K562 (cell line): ENCODE measurements around the gene B2M. TPM values are rescaled to one million over a fixed set of nuclear protein-coding genes. Genes with fewer than 3 reads are reported as not detected.

Source experiments
- BRD9 ChIP-seq: fragments of 450-650 bp; IDR thresholded peaks from 2 replicates; pipeline ENCODE4 v1.6.1; 2018; ENCODE audit warnings: low read depth; ENCODE audit not compliant: partially characterized antibody
- DMBX1 ChIP-seq: fragments of 250-450 bp; sonication (Bioruptor Pico); IDR thresholded peaks from 2 replicates; pipeline ENCODE4 v1.8.0; 2022; ENCODE audit warnings: inconsistent platforms, mild to moderate bottlenecking, moderate library complexity, borderline replicate concordance
- E4F1 ChIP-seq: fragments of 250-450 bp; sonication (Bioruptor Pico); IDR thresholded peaks from 2 replicates; pipeline ENCODE4 v1.5.0; 2021; ENCODE audit warnings: mild to moderate bottlenecking, borderline replicate concordance
- ESRRB ChIP-seq: fragments of 250-450 bp; sonication (Bioruptor Pico); IDR thresholded peaks from 2 replicates; pipeline ENCODE4 v1.5.0; 2020; ENCODE audit warnings: mild to moderate bottlenecking, moderate library complexity, borderline replicate concordance
- FOS ChIP-seq: IDR thresholded peaks from 3 replicates; pipeline ENCODE4 v1.6.1; 2011; ENCODE audit not compliant: insufficient read length; ENCODE audit errors: extremely low read depth
- KDM2B ChIP-seq: fragments of 250-450 bp; sonication (Bioruptor Pico); IDR thresholded peaks from 2 replicates; pipeline ENCODE4 v1.8.0; 2021; ENCODE audit warnings: mild to moderate bottlenecking, moderate library complexity
- L3MBTL2 ChIP-seq: fragments of 450-650 bp; IDR thresholded peaks from 2 replicates; pipeline ENCODE4 v1.6.1; 2016; ENCODE audit warnings: mild to moderate bottlenecking, moderate library complexity
- MAFK ChIP-seq: IDR thresholded peaks from 2 replicates; pipeline ENCODE4 v1.6.1; 2011; ENCODE audit warnings: low read length, improper control_type of control experiment
- MTA3 ChIP-seq: fragments of 450-650 bp; formaldehyde crosslinking; IDR thresholded peaks from 2 replicates; pipeline ENCODE4 v1.6.1; 2017; ENCODE audit warnings: mild to moderate bottlenecking, borderline replicate concordance
- NRF1 ChIP-seq, 2 experiments: fragments of 450-650 bp; IDR thresholded peaks in 1 of 2; conservative IDR thresholded peaks in 1 of 2; 2 replicates each; pipeline ENCODE4 v1.6.1; 2014; ENCODE audit warnings: mild to moderate bottlenecking in 2 of 2
- PHF20 ChIP-seq: fragments of 450-650 bp; IDR thresholded peaks from 2 replicates; pipeline ENCODE4 v1.6.1; 2018; ENCODE audit not compliant: partially characterized antibody
- PHF8 ChIP-seq: fragments of 200-600 bp; sonication (generic); IDR thresholded peaks from 2 replicates; pipeline ENCODE4 v1.6.1; 2012; ENCODE audit warnings: mixed run types, mild to moderate bottlenecking, inconsistent platforms, low read length, moderate library complexity, borderline replicate concordance
- SRSF3 ChIP-seq: fragments of 200-400 bp; formaldehyde crosslinking; IDR thresholded peaks from 2 replicates; pipeline ENCODE4 v1.6.1; 2016; ENCODE audit warnings: mild to moderate bottlenecking, low read length, moderate library complexity; ENCODE audit not compliant: insufficient read depth
- TBP ChIP-seq: optimal IDR thresholded peaks from 2 replicates; pipeline ENCODE3; 2011; ENCODE audit warnings: low read depth, low read length, improper control_type of control experiment
- TGIF2 ChIP-seq: sonication (generic); formaldehyde crosslinking; IDR thresholded peaks from 2 replicates; pipeline ENCODE4 v1.8.1; 2022; ENCODE audit warnings: mild to moderate bottlenecking, missing genetic modification reagents, moderate library complexity
- ZNF133 ChIP-seq: fragments of 250-450 bp; sonication (Bioruptor Pico); IDR thresholded peaks from 2 replicates; pipeline ENCODE4 v1.4.0; 2020; ENCODE audit warnings: mild to moderate bottlenecking
- ZNF165 ChIP-seq: fragments of 250-450 bp; sonication (Bioruptor Pico); IDR thresholded peaks from 2 replicates; pipeline ENCODE4 v1.4.0; 2020; ENCODE audit warnings: borderline replicate concordance
- ZNF316 ChIP-seq: fragments of 450-650 bp; IDR thresholded peaks from 2 replicates; pipeline ENCODE4 v1.6.1; 2016
- polyA plus RNA-seq, 8 experiments: library from polyadenylated mRNA; depleted of rRNA in 4 of 8; stranded (reverse) in 5 of 8; unstranded in 3 of 8; fragments of >200 nt; fragmentation: Nextera tagmentation in 2 of 8; fragmentation: Illumina TruSeq in 1 of 8; extraction: Ambion mirVana in 2 of 8; extraction: Trizol in 1 of 8; gene quantifications; 2 replicates each; pipeline versions ENCODE4 v1.2.1 to v1.2.3, GENCODE V29; 2011 to 2014; ENCODE audit warnings: inconsistent platforms in 1 of 8, missing spikeins in 1 of 8
- total RNA-seq, 7 experiments: library from RNA; depleted of rRNA in 6 of 7; stranded (reverse); fragments of >200 nt in 6 of 7; fragmentation: Illumina TruSeq in 2 of 7; extraction: Trizol in 2 of 7; gene quantifications; 2 replicates each; pipeline versions ENCODE4 v1.2.1 to v1.2.3, GENCODE V29; 2011 to 2021; ENCODE audit warnings: low replicate concordance in 1 of 7
- TF ChIP-seq, protein P1 (sequence below), 2 experiments: IDR thresholded peaks; 2 replicates each; pipeline ENCODE4 v1.6.1; 2012; ENCODE audit warnings: improper control_type of control experiment in 2 of 2, low read depth in 2 of 2, low read length in 2 of 2, borderline replicate concordance in 1 of 2
- TF ChIP-seq, protein P2 (sequence below), 2 experiments: fragments of 450-650 bp; IDR thresholded peaks; 2 replicates each; pipeline ENCODE4 v1.6.1; 2016

B2M gene
- total and polyA plus RNA-seq, 9 of the 15 experiments (the other 6 are each of a cell fraction or from before 2014, with no cell fraction given): 460 to 3,138 (median 1,032) TPM

DNA sequence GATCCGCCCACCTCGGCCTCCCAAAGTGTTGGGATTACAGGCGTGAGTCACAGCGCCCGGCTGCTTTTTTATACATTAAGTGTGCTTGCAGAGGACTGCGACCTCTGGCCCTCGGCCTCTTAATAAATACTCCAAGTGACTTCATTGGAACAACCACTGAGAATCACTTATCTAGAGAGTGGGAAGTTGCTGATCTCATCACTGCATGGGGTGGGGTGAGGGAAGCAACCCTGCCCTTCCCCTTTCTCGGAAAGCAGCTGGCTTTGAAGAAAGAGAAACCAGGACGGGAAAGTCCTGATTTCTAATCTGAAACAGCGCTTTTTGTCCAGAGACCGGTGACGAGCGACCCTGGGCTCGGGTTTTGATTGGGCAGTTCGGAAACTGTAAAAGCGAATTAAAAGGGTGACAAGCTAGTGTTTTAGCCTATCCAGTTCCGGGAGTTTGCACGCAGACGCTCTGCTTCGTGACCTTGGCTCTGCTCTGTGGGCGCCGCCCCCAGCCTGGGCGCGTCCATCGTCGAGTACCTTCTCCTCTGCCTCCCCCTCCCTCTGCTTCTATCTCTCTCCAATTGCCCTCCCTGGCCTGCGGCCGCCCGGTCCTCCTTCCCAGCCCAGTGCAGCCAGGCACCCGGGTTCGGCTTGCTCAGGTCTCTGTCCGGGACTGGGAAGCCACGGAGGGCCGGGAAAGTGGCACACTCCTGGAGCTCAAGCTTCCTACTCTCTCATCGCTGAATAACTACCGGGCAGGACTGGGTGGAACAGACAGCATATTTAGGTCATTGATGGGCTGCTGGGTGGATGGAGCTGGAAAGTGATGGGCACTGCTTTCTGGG is 17.5 kb downstream of the B2M start (continued):
- peak; percentile 84 to 86 for TF ChIP-seq NRF1 (conservative IDR thresholded peaks at IDR 0.05 in 1 of 2, IDR thresholded peaks at IDR 0.05 in 1 of 2)
- TF ChIP-seq, protein P1, sequence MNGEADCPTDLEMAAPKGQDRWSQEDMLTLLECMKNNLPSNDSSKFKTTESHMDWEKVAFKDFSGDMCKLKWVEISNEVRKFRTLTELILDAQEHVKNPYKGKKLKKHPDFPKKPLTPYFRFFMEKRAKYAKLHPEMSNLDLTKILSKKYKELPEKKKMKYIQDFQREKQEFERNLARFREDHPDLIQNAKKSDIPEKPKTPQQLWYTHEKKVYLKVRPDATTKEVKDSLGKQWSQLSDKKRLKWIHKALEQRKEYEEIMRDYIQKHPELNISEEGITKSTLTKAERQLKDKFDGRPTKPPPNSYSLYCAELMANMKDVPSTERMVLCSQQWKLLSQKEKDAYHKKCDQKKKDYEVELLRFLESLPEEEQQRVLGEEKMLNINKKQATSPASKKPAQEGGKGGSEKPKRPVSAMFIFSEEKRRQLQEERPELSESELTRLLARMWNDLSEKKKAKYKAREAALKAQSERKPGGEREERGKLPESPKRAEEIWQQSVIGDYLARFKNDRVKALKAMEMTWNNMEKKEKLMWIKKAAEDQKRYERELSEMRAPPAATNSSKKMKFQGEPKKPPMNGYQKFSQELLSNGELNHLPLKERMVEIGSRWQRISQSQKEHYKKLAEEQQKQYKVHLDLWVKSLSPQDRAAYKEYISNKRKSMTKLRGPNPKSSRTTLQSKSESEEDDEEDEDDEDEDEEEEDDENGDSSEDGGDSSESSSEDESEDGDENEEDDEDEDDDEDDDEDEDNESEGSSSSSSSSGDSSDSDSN (IDR thresholded peaks at IDR 0.05; ENCODE audit: borderline replicate concordance in 1 of 2, low read depth in 2 of 2, low read length in 2 of 2): peak in 1 of 2 experiments; percentile 10; a peak in 1 of 4 replicates
- peak; percentile 72 for TF ChIP-seq MAFK
- TF ChIP-seq ZNF165: no peak
- no peak for TF ChIP-seq PHF20
- no peak for TF ChIP-seq ZNF133
- no peak; the same call in 1 of the 2 replicates for TF ChIP-seq DMBX1 (CRISPR knock-in tag)
- TF ChIP-seq BRD9: peak; percentile 76
- TF ChIP-seq MTA3: peak; percentile 61; the same call in 1 of the 2 replicates
- TF ChIP-seq TGIF2 (CRISPR knock-in tag): no peak
- peak; percentile 35 for TF ChIP-seq TBP
- peak; percentile 32 for TF ChIP-seq FOS
- TF ChIP-seq, protein P2, sequence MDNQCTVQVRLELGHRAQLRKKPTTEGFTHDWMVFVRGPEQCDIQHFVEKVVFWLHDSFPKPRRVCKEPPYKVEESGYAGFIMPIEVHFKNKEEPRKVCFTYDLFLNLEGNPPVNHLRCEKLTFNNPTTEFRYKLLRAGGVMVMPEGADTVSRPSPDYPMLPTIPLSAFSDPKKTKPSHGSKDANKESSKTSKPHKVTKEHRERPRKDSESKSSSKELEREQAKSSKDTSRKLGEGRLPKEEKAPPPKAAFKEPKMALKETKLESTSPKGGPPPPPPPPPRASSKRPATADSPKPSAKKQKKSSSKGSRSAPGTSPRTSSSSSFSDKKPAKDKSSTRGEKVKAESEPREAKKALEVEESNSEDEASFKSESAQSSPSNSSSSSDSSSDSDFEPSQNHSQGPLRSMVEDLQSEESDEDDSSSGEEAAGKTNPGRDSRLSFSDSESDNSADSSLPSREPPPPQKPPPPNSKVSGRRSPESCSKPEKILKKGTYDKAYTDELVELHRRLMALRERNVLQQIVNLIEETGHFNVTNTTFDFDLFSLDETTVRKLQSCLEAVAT (IDR thresholded peaks at IDR 0.05): peak in 1 of 2 experiments; percentile 77; a peak in 2 of 4 replicates
- no peak for TF ChIP-seq KDM2B
- peak; percentile 83 for TF ChIP-seq ZNF316
- peak; percentile 71 for TF ChIP-seq L3MBTL2
- TF ChIP-seq ESRRB (CRISPR knock-in tag): no peak
- TF ChIP-seq PHF8: peak; percentile 70; the same call in 1 of the 2 replicates
- TF ChIP-seq SRSF3: no peak
- TF ChIP-seq E4F1 (CRISPR knock-in tag): no peak
